PC-3 (cell line): ENCODE data around the gene SH2D3C.

ENCODE experiments used
- CTCF ChIP-seq: fragments of 300-600 bp; sonication (generic); conservative IDR thresholded peaks from 2 replicates; pipeline ENCODE4 v1.5.1; 2017; ENCODE audit warnings: antibody characterized with exemption, low read depth, mild to moderate bottlenecking, low read length
- EZH2 ChIP-seq: fragments of 300-600 bp; sonication (generic); IDR thresholded peaks from one replicate; pipeline ENCODE4 v1.6.1; 2017; ENCODE audit warnings: antibody characterized with exemption, mild to moderate bottlenecking, low read length; ENCODE audit not compliant: unreplicated experiment

DNA sequence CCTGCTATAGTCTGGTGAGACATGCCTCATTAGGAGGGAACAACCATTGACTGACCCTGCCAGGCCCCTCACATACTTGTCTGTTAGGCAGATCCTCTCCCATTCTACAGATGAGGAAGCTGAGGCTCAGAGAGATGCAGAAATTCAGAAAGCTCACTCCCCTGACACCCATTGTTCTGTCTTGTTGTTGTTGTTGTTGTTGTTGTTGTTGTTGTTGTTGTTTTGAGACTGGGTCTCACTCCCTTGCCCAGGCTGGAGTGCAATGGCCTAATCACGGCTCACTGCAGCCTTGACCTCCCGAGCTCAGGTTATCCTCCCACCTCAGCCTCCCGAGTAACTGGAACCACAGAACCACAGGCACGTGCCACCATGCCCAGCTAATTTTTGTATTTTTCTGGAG, 84.8 kb downstream of the SH2D3C start:
- TF ChIP-seq EZH2 (no peak), CTCF (no peak)
